GM12878 (cell line): Measurements from ENCODE around the gene AGBL1.

Experiments used
- CTCF ChIP-seq, 3 experiments: IDR thresholded peaks in 2 of 3; conservative IDR thresholded peaks in 1 of 3; 2 replicates each; pipeline ENCODE4 v1.5.1; 2011; ENCODE audit warnings: low read depth in 3 of 3, low read length in 3 of 3, mild to moderate bottlenecking in 3 of 3, control low read depth in 2 of 3, moderate library complexity in 2 of 3, inconsistent platforms in 1 of 3, mixed read lengths in 1 of 3; ENCODE audit not compliant: control insufficient read depth in 2 of 3, insufficient read depth in 1 of 3; ENCODE audit errors: extremely low read depth in 1 of 3
- EZH2 ChIP-seq: IDR thresholded peaks from 2 replicates; pipeline ENCODE4 v1.6.1; 2012; ENCODE audit warnings: low read depth, mild to moderate bottlenecking, control low read depth, inconsistent platforms, low read length, borderline replicate concordance; ENCODE audit not compliant: control insufficient read depth

GRCh38 chr15:86959254-86959653 lies 879.6 kb downstream of the AGBL1 start:
- TF ChIP-seq EZH2 (no peak), CTCF (IDR thresholded peaks at IDR 0.05 in 2 of 3, conservative IDR thresholded peaks at IDR 0.05 in 1 of 3; ENCODE audit: control insufficient read depth in 2 of 3, extremely low read depth in 1 of 3, insufficient read depth in 1 of 3, low read depth in 3 of 3, low read length in 3 of 3) (no peak)
